Stimulated activated CD8-positive, alpha-beta memory T cell treated with anti-CD3 and anti-CD28 coated beads, Interleukin-12 subunit alpha, Interleukin-12 subunit beta, amount 100 ng/mL, for 1 hour (primary cell): ENCODE measurements around the gene WFS1.
A peak's percentile ranks its signal among the peaks of the same experiment; 100 is the strongest.

Source experiments
- DNase-seq: peaks from one replicate; pipeline ENCODE4 v3.0.0-alpha.2; 2020; ENCODE audit warnings: low read depth

WFS1 gene

GRCh38 chr4:6325788-6326290, 56.2 kb downstream of the WFS1 start:
- DNase-seq: no peak

GRCh38 chr4:6326312-6327060, 56.8 kb downstream of the WFS1 start:
- DNase-seq: no peak

- peak; percentile 63 for DNase-seq
Observed at GRCh38 chr4:6327220-6327917, 57.7 kb downstream of the WFS1 start.

DNA sequence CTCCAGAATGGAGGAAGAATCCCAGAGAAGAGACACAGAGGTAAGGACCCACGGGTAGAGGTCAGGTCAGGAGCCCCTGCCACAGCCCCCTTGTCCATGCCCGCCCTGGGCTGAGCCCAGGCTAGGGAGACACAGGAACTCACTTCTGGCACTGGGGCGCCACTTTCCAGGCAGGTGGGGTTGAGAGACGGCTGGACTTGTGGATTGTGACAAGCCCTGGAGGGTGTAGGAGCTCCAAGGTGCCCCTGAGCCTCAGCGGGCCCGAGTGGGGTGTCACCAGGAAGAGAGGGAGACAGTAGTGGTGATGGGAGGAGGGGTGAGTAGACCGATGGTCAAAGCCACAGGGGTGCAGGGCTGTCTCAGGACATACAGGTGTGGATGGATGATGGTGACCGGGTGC, 58.9 kb downstream of the WFS1 start:
- DNase-seq: no peak

DNA sequence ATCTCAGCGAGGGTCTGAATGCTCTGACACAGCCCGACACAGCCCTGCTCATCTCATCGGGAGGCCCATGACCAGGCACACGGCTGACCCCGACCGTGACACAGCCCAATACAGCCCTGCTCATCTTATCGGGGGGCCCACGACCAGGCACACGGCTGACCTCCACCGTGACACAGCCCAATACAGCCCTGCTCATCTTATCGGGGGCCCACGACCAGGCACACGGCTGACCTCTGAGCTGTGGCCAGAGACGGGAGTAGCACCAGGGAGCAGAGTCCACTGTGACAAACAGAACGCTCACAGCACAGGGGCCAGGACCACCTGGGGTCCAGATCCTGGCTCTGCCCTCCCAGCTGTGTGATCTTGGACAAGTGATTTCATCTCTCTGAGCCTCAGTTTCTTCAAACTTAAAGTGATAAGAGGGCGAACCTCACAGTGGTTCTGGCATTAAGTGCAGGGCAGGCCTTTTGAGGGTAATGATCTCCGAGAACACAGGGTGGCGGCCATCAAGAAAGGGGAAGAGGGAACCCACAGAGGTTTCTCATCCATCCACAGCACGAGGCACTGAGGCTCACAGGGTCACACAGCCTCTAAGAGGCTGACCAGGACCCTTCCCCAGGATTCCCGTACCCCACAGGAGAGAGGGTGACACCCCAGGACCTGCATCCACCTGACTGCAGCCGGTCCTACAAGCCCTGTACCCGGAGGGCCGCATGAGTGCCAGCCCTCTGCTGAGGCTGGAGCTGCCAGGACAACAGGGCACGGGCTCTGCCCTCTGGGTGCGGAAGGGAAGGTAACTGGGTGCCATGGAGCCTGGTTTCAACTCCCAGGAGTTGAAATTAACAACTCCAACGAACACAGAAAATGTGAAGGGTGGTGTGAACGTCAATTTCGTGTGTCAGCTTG, 60.1 kb downstream of the WFS1 start:
- DNase-seq: no peak

GRCh38 chr4:6330384-6330767, 60.7 kb downstream of the WFS1 start:
- DNase-seq: no peak

- no peak for DNase-seq
Observed at GRCh38 chr4:6331018-6331417, 61.4 kb downstream of the WFS1 start.

- no peak for DNase-seq
Observed at GRCh38 chr4:6331468-6331867, 61.8 kb downstream of the WFS1 start.

GRCh38 chr4:6332042-6332668, 62.5 kb downstream of the WFS1 start:
- no peak for DNase-seq

- no peak for DNase-seq
Observed at GRCh38 chr4:6332669-6333050, 63.0 kb downstream of the WFS1 start.

- no peak for DNase-seq
Observed at GRCh38 chr4:6333301-6334202, 63.9 kb downstream of the WFS1 start.

- no peak for DNase-seq
Observed at GRCh38 chr4:6334203-6334887, 64.7 kb downstream of the WFS1 start.

DNA sequence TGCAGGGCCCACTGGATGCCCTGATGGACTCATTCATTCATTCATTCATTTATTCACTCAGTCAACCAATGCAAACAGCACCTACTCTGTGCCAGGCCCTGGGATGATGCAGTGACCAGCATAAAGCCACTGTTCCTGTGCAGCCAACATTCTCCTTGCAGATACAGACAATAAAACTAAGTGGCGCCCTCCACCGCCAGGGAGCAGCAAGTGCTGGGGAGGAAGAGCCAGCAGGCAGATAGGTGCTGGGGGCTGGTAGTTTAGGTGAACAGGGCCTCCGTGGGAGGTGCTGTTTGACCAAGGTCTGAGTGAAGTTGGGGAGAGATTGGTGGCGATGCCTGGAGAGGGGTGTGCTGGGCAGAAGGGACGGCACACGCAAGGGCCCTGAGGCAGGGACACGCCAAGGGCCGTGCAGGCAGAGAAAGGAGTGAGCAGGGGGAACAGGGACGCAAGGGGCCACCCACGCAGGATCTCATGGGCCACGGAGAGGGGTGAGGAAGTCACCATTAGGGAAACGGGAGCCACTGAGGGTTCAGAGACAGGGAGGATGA, 65.5 kb downstream of the WFS1 start:
- DNase-seq: no peak

DNA sequence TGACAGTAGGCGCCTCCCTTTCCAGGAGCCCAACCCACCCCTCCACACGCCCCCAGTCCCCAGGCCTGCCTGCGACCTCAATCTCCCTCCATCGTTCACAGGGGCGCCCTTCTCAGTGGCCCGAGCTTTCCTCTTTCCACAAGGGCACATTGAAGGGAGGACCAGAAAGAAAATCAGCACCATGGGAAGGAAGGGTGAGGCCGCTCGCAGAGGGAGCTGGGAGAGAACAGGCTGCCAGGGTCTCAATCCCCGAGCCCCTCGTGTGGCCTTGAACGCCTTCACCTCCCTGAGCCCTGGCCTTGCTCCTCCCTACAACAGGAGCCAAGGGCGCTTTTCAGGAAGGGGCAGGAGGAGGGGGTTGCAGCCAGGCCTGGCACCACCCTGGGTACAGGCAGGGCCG, 66.5 kb downstream of the WFS1 start:
- no peak for DNase-seq

GRCh38 chr4:6337331-6337935, 67.8 kb downstream of the WFS1 start:
- no peak for DNase-seq

DNA sequence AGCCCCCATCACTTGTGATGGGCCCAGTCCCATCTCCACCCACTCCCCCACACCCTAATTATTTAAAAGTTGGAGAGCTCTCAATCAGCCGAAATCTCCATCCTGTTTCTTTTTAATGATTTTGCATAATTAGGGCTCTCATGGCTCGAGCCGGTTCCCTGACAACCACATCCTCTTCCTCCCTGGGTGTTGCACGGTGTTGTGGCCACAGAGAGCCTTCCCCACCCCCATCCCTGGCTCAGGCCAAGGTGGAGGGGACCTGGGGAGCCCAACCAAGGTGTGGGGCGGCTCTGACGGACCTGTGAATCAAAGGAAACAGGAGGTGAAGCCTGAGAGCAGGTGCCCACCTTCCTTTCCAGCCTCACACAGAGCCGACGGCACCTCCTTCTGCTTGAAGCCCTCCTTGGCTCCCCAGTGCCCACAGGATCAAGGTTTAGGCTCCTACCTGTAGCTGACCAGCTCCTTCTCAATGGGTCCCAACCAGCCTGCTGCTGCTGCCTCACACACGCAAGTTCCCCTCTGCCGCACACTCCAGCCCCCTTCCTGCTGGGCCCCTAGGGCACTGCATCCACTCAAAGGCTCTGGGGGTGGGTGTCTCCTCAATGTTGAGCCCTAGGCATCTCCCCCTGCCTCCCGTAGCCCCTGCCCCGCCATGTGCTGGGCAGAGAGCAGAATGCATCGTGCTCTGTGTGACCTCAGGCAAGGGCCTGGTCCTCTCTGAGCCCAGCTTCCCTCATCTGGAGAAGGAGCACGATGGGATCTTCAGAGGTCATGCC, 68.7 kb downstream of the WFS1 start:
- no peak for DNase-seq

DNA sequence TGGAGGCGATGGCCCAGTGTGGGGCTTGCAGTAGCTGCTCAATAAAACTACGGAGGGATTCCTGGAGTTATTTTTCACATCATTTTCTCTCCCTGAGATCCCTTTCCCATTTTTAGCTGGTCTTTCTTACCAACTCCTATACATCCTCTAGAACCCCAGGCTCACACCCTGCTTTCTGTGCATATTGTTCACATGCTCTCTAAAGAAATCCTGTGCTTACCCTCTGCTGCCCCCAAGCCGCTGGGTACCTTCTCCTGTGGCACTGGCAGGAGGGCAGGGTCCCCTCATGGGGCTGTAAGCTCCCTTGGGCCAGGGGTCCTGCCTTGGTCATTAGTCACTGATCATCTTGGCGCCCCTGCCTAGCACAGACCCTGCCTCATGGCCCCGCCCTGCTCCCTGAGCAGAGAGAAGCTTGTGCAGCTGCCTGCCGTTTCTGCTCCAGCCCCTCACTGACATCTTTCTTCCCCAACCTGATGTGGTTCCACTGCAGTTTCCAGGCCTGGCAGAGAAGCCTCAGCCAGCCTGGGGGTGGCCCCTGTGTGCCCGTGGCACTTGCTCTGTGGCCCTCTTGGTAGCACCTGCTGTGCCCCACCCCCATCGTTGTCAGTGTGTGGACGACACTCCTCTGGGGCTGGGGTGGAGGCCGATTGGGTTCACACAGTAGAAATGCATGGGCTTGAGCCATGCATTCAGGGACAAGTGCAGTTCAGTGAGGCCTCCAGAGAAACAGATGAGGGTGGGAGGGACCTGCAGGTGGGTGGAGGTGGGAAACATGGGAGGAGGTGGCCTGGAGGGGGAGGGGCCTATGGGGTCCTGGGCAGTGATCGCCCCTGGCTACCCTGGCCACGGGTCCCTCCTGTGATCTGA, 69.5 kb downstream of the WFS1 start:
- DNase-seq: no peak
